GM19035 (cell line): ENCODE measurements around the gene IST1.

Experiments used
- ATAC-seq: cut with Tn5 transposase; IDR thresholded peaks from one replicate; pipeline ENCODE4 v1.9.1; 2021; ENCODE audit not compliant: unreplicated experiment

Gene IST1

DNA sequence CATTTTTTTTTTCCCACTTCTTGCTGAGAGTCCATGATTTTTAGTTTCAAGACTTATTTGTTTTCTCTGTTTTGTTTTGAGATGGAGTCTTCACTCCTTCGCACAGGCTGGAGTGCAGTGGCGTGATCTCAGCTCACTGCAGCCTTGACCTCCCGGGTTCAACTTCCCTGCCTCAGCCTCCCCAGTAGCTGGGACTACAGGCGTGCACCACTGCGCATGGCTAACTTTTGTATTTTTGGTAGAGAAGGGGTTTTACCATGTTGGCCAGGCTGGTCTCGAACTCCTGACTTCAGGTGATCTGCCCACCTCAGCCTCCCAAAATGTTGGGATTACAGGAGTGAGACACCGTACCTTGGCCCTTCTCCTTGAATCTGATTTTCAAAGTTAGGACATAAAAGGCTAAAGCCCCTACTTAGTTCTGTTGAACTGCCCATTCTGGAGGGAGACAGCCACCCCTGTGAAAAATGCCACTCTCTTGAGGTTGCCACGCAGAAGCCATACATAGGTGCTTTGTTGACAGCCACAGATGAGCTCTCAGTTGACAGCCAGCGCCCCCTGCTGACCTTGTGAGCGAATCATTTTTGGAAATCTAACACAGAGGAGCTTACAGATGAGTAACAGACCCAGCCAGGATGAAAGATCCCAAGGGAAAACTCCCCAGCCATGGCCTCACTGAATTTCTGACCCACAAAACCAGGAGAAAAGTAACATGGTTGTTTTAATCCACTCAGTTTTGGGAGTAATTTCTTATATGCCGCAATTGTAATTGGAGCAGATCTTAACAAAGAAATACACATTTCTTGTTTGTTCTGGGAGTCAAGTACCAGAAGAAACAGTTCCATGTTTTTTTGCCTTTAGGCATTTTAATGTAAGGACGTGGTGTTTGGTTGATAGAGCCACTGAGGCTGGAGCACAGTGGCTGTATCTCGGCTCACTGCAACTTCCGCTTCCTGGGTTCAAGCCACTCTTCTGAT, 66.0 kb downstream of the IST1 start:
- peak; percentile 64 for ATAC-seq

DNA sequence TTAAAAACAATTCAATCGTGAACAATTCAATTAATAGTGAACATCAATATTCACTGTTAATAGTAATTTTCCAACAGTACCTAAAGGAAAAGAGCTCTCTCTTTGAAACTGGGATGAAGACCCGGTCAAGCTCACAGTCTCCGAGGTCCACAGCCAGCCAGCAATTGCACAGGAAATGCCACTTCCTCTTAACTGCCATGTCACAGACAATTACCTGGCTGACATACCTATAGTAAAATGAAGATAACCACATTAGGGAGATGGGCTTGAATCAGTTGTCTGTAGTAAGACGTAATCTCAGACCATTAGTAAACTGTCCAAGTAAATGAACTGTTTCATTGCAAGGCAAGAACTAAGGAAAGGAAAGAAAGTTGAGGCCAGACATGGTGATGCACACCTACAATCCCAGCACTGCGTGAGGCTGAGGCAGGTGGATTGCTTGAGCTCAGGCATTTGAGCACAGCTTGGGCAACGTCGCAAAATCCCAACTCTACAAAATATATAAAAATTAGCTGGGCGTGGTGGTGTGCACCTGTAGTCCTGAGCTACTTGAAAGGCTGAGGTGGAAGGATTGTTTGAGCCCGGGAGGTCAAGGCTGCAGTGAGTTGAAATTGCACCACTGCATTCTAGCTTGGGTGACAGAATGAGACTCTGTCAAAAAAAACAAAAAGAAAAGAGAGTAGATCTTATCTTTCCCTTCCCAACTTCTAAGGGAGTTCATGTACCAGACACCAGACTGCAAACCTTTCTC, 68.0 kb downstream of the IST1 start:
- ATAC-seq: no peak

DNA sequence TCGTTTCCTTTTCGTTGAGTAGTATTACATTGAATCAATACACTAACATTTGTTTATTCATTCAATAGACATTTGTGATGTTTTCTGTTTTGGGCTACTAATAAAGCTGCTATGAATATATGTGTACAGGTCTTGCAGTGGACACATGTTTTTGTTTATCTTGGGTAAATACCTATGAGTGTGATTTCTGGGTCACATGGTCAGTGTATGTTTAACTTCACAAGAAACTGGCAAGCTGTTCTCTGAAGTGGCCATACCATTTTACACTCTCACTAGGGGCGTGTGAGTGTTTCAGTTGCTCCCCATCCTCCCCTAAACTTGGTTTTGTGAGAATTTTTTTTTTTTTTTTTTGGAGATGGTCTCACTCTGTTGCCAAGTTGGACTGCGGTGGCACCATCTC, 69.9 kb downstream of the IST1 start:
- no peak for ATAC-seq

DNA sequence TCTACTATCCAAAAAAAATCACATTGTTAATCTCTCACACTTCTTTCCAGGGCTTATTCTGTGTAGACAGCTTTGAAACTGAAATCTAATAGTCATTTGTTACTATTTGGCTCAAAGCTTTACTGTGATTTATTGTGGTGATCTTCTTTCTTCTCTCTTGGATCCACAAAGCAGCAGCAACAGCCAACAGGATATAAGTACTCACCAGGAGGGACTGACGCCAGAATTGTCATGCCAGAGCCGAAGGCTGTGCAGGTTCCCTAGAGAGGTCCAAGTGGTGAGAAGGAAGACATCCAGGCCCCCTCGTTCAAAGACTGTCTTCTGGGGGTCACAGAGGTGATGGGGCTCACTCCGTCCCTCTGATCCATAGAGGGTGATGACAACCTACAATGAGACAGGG, 71.6 kb downstream of the IST1 start:
- ATAC-seq: no peak

DNA sequence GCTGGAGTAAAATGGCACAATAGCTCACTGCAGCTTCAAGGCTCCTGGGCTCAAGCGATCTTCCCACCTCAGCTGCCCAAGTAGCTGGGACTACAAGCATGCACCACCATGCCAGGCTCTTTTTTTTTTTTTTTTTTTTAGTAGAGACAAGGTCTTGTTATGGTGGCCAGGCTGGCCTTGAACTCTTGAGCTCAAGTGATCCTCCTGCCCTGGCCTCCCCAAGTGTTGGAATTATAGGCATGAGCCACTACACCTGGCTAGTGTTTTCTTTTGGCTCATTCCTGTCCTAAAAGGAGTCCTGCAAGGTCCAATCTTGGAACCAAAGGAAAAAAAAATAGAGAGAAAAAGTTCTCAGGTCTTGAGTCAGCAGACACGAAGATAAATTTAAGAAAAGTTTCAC, 74.0 kb downstream of the IST1 start:
- no peak for ATAC-seq

DNA sequence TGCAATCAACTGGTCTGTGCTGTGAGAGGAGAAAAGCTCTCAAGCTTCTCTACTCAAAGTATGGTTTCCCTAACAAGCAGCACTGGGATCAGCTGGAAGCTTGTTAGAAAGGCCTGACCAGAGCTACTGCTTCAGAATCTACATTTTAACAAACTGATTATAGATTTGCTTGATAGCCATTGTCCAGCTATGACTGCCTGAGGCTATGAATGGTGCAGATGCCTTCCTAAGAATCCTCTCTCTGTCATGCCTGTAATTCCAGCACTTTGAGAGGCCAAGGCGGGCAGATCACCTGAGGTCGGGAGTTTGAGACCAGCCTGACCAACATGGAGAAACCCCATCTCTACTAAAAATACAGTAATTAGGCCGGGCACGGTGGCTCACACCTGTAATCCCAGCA, 76.2 kb downstream of the IST1 start:
- ATAC-seq: no peak

DNA sequence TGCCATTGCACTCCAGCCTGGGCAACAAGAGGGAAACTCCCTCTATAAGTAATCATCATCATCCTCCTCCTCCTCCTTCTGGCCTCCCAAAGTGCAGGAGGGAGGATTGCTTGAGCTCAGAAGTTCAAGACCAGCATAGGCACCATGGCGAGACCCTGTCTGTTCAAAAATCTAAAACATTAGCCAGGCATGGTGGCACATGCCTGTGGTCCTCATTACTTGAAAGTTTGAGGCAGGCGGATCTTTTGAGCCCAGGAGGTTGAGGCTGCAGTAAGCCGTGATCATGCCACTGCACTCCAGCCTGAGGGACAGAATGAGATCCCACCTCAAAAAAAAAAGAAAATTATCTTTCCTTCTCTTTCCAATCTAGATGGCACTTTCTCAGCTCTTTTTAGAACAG, 77.0 kb downstream of the IST1 start:
- no peak for ATAC-seq

DNA sequence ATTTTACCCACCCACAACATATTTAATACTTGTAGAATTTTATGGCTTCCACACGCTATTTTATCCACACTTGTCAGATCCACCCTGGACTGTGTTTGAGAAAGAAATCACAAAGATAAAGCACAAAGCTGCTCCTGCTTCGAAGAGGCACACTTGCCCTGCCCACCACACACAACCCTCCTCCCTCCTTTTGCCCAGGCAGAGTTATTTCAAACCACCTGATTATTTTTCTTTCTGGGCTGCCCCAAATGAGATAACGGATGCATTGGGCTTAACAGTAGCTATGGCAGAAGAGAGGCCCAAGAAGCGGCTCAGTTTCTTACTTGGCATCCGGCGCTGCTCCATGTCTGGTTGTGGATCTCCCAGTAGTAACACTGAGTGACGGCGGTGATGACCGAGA, 77.7 kb downstream of the IST1 start:
- no peak for ATAC-seq

DNA sequence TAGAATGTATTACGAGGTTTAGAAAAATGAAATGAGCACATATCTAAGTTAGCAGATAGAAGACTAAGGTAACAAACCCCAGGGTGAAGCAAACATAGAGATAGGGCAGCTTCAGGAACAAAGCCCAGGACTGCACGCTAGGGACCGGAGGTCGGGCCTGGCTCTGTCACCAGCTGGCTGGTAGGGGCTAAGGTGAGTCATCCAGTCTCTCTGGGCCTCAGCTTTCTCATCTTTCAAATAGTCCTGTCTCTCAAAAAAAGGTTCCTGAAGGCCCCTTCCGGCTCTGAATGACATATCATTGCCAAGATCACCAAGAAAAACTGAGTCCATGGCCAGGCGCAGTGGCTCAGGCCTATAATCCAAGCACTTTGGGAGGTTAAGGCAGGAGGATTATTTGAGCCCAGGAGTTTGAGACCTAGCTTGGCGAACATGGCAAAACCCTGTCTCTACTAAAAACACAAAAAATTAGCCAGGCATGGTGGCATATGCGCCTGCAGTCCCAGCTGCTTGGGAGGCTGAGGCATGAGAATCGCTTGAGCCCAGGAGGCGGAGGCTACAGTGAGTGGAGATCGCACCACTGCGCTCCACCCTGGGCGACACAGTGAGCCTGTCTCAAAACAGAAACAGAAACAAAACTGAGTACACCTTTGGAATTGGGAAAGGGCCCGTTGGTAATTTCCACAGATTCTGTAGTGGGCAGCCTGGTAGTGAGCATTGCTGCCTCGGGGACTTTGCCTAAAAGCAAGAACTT, 78.9 kb downstream of the IST1 start:
- ATAC-seq: no peak
